Esophagus muscularis mucosa (tissue), 4 donors: Measurements from ENCODE around the gene CARS1. TPM values are rescaled to one million over a fixed set of nuclear protein-coding genes. Genes with fewer than 3 reads are reported as not detected.

ENCODE experiments used
- DNase-seq: peaks from one replicate; pipeline ENCODE4 v3.0.0-alpha.2; 2017; ENCODE audit errors: extremely low spot score
- H3K27ac ChIP-seq, 4 donors: fragments of 200-600 bp; sonication (generic); replicated peaks in 1 of 4; 1 replicate in 3 of 4; 2 replicates in 1 of 4; pipeline ENCODE4 v1.5.1; 2016 to 2019; ENCODE audit warnings: mild to moderate bottlenecking in 1 of 4
- H3K27me3 ChIP-seq, 4 donors: fragments of 200-600 bp; sonication (generic); one replicate each; pipeline versions ENCODE4 v1.5.1 to v1.6.0; 2016 to 2019
- H3K36me3 ChIP-seq, 4 donors: fragments of 200-600 bp; sonication (generic); one replicate each; pipeline ENCODE4 v1.5.1; 2016 to 2019
- H3K4me1 ChIP-seq, 4 donors: fragments of 200-600 bp; sonication (generic); one replicate each; pipeline ENCODE4 v1.5.1; 2016 to 2019
- H3K4me3 ChIP-seq, 4 donors: fragments of 200-600 bp; sonication (generic); 1 replicate in 2 of 4; 2 replicates in 2 of 4; pipeline ENCODE4 v1.5.1; 2016 to 2019; ENCODE audit warnings: mild to moderate bottlenecking in 4 of 4, moderate library complexity in 1 of 4
- H3K9me3 ChIP-seq, 4 donors: fragments of 200-600 bp; sonication (generic); 1 replicate in 3 of 4; 2 replicates in 1 of 4; pipeline ENCODE4 v1.5.1; 2016 to 2019
- CTCF ChIP-seq, 3 experiments: fragments of 200-600 bp in 2 of 3; fragments of 450-650 bp in 1 of 3; sonication (generic) in 2 of 3; IDR thresholded peaks; one replicate each; pipeline ENCODE4 v1.5.1; 2017 to 2019; ENCODE audit warnings: antibody characterized with exemption in 3 of 3, mild to moderate bottlenecking in 2 of 3, moderate library complexity in 1 of 3
- EP300 ChIP-seq: sonication (generic); formaldehyde crosslinking; IDR thresholded peaks from one replicate; pipeline ENCODE4 v1.6.1; 2017; ENCODE audit warnings: antibody characterized with exemption
- POLR2A ChIP-seq: fragments of 450-650 bp; IDR thresholded peaks from one replicate; pipeline ENCODE4 v1.6.1; 2017; ENCODE audit warnings: antibody characterized with exemption, moderate library complexity, mild to moderate bottlenecking, low read depth
- POLR2AphosphoS5 ChIP-seq, 2 donors: sonication (generic); formaldehyde crosslinking; IDR thresholded peaks; one replicate each; pipeline ENCODE4 v1.6.1; 2017; ENCODE audit warnings: antibody characterized with exemption in 2 of 2
- WGBS: methylation state at CpG from one replicate; pipeline ENCODE4 v1.1.5; 2018; 5-methylcytosine and 5-hydroxymethylcytosine counted together
- intact Hi-C: fragments of 100-400 bp; cut with DNase I; formaldehyde crosslinking; loops from one replicate; pipeline ENCODE4 v1.15.1; 2023
- total RNA-seq, 4 donors: library from RNA; depleted of rRNA; stranded (reverse); fragments of >200 nt; gene quantifications; one replicate each; pipeline versions ENCODE4 v1.1.0 to v1.2.1, GENCODE V29; 2016

The CARS1 gene
- total RNA-seq, 4 donors from 2014 or later, result 30.3 to 35.6 (median 34.9) TPM

GRCh38 chr11:2983908-2984307, 73.3 kb downstream of the CARS1 start:
- no peak for TF ChIP-seq EP300
- TF ChIP-seq POLR2AphosphoS5 (IDR thresholded peaks at IDR 0.05), result no peak
- no peak for TF ChIP-seq CTCF (IDR thresholded peaks at IDR 0.05)
- TF ChIP-seq POLR2A, result no peak
- H3K4me1 ChIP-seq, result peaks cover 32 to 67% (median 65%) of the 10 kb centered on the region in 4 donors
- WGBS, result 93% methylated on average over 4 of the region's 4 CpGs
- no peaks in the 10 kb centered on the region for H3K9me3 ChIP-seq
- H3K27ac ChIP-seq, result no peak overlapping the region
- DNase-seq, result no peak
- H3K4me3 ChIP-seq, result no peak overlapping the region
- H3K27me3 ChIP-seq, result no peaks in the 10 kb centered on the region
- intact Hi-C loops, result no loop called here
- H3K36me3 ChIP-seq, result peaks cover 0 to 12% (median 1%) of the 10 kb centered on the region in 4 donors

- no peaks in the 10 kb centered on the region for H3K27me3 ChIP-seq
- no peak overlapping the region for H3K27ac ChIP-seq
- no peaks in the 10 kb centered on the region for H3K9me3 ChIP-seq
- peaks cover 27 to 54% (median 49%) of the 10 kb centered on the region in 4 donors for H3K4me1 ChIP-seq
- intact Hi-C loops, result no loop called here
- no peak overlapping the region for H3K4me3 ChIP-seq
- TF ChIP-seq POLR2AphosphoS5 (IDR thresholded peaks at IDR 0.05), result no peak
- TF ChIP-seq CTCF (IDR thresholded peaks at IDR 0.05), result no peak
- no peak for TF ChIP-seq EP300
- peaks cover 9 to 29% (median 18%) of the 10 kb centered on the region in 4 donors for H3K36me3 ChIP-seq
- DNase-seq, result no peak
- 56% methylated on average over 2 of the region's 2 CpGs for WGBS
Observed at GRCh38 chr11:2982214-2982613, 75.0 kb downstream of the CARS1 start.

DNA sequence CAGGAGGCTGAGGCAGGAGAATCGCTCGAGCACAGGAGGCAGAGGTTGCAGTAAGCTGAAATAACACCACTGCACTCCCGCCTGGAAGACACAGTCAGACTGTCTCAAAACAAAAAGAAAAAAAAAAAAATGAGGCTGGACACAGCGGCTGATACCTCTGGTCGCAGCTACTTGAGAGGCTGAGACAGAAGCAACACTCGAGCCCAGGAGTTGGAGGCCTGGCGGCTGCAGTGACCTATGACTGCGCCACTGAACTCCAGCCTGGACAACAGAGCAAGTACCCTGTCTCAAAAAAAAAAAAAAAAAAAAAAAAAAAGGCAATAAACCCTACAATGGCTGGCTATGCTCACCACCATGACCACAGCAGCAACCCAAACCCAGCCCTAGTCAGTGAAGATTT, 76.1 kb downstream of the CARS1 start:
- intact Hi-C loops, result no loop called here
- Histone ChIP-seq H3K9me3 (no peaks in the 10 kb centered on the region), H3K36me3 (peaks cover 18 to 36% (median 28%) of the 10 kb centered on the region in 4 donors), H3K4me1 (peaks cover 27 to 47% (median 44%) of the 10 kb centered on the region in 4 donors), H3K27me3 (no peaks in the 10 kb centered on the region), H3K27ac (no peak overlapping the region), H3K4me3 (no peak overlapping the region)
- 97% methylated on average over 8 of the region's 8 CpGs for WGBS
- no peak for TF ChIP-seq POLR2AphosphoS5 (IDR thresholded peaks at IDR 0.05)
- DNase-seq, result no peak

- Histone ChIP-seq H3K27ac (no peak overlapping the region), H3K4me3 (no peak overlapping the region), H3K36me3 (peaks cover 25 to 44% (median 36%) of the 10 kb centered on the region in 4 donors), H3K27me3 (no peaks in the 10 kb centered on the region), H3K4me1 (peaks cover 27 to 45% (median 38%) of the 10 kb centered on the region in 4 donors), H3K9me3 (no peaks in the 10 kb centered on the region)
- intact Hi-C loops, result no loop called here
- no peak for TF ChIP-seq EP300
- no peak for TF ChIP-seq CTCF (IDR thresholded peaks at IDR 0.05)
- no peak for TF ChIP-seq POLR2A
- no peak for TF ChIP-seq POLR2AphosphoS5 (IDR thresholded peaks at IDR 0.05)
- DNase-seq, result no peak
- WGBS, result 75% methylated on average over 6 of the region's 6 CpGs
Observed at GRCh38 chr11:2980168-2980840, 76.9 kb downstream of the CARS1 start.

- intact Hi-C loops, result no loop called here
- Histone ChIP-seq H3K27ac (no peak overlapping the region), H3K4me3 (no peak overlapping the region)
Observed at GRCh38 chr11:2977113-2977512, 80.1 kb downstream of the CARS1 start.

More at GRCh38 chr11:2977113-2977512, 80.1 kb downstream of the CARS1 start:
- DNase-seq, result no peak
- Histone ChIP-seq H3K9me3 (no peaks in the 10 kb centered on the region), H3K36me3 (peaks cover 52 to 76% (median 64%) of the 10 kb centered on the region in 4 donors), H3K4me1 (peaks cover 8 to 19% (median 12%) of the 10 kb centered on the region in 4 donors), H3K27me3 (no peaks in the 10 kb centered on the region)
- 74% methylated on average over 7 of the region's 7 CpGs for WGBS
- TF ChIP-seq POLR2AphosphoS5 (IDR thresholded peaks at IDR 0.05) (no peak), POLR2A (no peak), CTCF (IDR thresholded peaks at IDR 0.05) (no peak), EP300 (no peak)
